Trophoblast cell (in vitro differentiated cells and primary cell): ENCODE results near the gene IRF7.

ENCODE experiments used
- DNase-seq, 2 donors: peaks; one replicate each; pipeline ENCODE4 v3.0.0-alpha.2; 2016
- H2AFZ ChIP-seq: 2 replicates; pipeline ENCODE4 v1.6.1; 2013; ENCODE audit warnings: low read length, moderate library complexity, mild to moderate bottlenecking; ENCODE audit not compliant: insufficient read depth, poor library complexity
- H2AK5ac ChIP-seq: 2 replicates; pipeline ENCODE4 v1.6.1; 2013; ENCODE audit warnings: mild to moderate bottlenecking, low read length
- H2BK120ac ChIP-seq: 2 replicates; pipeline ENCODE4 v1.6.1; 2013; ENCODE audit warnings: low read length, mild to moderate bottlenecking, moderate library complexity; ENCODE audit not compliant: insufficient read depth, poor library complexity
- H2BK12ac ChIP-seq: 2 replicates; pipeline ENCODE4 v1.6.1; 2013; ENCODE audit warnings: mild to moderate bottlenecking, low read length, moderate library complexity
- H2BK5ac ChIP-seq: 2 replicates; pipeline ENCODE4 v1.6.1; 2013; ENCODE audit warnings: low read length, low read depth, moderate library complexity, mild to moderate bottlenecking; ENCODE audit not compliant: poor library complexity
- H3K14ac ChIP-seq: 2 replicates; pipeline ENCODE4 v1.6.1; 2013; ENCODE audit warnings: mild to moderate bottlenecking, low read length
- H3K18ac ChIP-seq: 2 replicates; pipeline ENCODE4 v1.6.1; 2013; ENCODE audit warnings: mild to moderate bottlenecking, low read length
- H3K23ac ChIP-seq: 2 replicates; pipeline ENCODE4 v1.6.1; 2013; ENCODE audit warnings: low read length
- H3K27ac ChIP-seq: 2 replicates; pipeline ENCODE4 v1.5.1; 2013; ENCODE audit warnings: low read depth, mild to moderate bottlenecking, inconsistent platforms, low read length, moderate library complexity
- H3K27me3 ChIP-seq: 2 replicates; pipeline ENCODE4 v1.6.1; 2013; ENCODE audit warnings: inconsistent platforms, mild to moderate bottlenecking, low read length, moderate library complexity; ENCODE audit not compliant: insufficient read depth
- H3K36me3 ChIP-seq, 2 experiments: 1 replicate in 1 of 2; 2 replicates in 1 of 2; pipeline ENCODE4 v1.6.1; 2013; ENCODE audit warnings: low read length in 2 of 2, mild to moderate bottlenecking in 2 of 2, moderate library complexity in 1 of 2; ENCODE audit not compliant: insufficient read depth in 2 of 2, control insufficient read depth in 1 of 2
- H3K4ac ChIP-seq: 2 replicates; pipeline ENCODE4 v1.6.1; 2013; ENCODE audit warnings: low read depth, mild to moderate bottlenecking, low read length, moderate library complexity
- H3K4me1 ChIP-seq, 2 experiments: 1 replicate in 1 of 2; 2 replicates in 1 of 2; pipeline ENCODE4 v1.6.1; 2013; ENCODE audit warnings: low read length in 2 of 2, mild to moderate bottlenecking in 2 of 2, moderate library complexity in 1 of 2; ENCODE audit not compliant: insufficient read depth in 2 of 2, control insufficient read depth in 1 of 2
- H3K4me2 ChIP-seq: 2 replicates; pipeline ENCODE4 v1.6.1; 2013; ENCODE audit warnings: inconsistent platforms, mild to moderate bottlenecking, low read length, moderate library complexity
- H3K4me3 ChIP-seq: 2 replicates; pipeline ENCODE4 v1.5.1; 2013; ENCODE audit warnings: mild to moderate bottlenecking, low read depth, low read length, inconsistent platforms
- H3K79me1 ChIP-seq: one replicate; pipeline ENCODE4 v1.6.1; 2013; ENCODE audit warnings: low read length
- H3K79me2 ChIP-seq: 2 replicates; pipeline ENCODE4 v1.6.1; 2013; ENCODE audit warnings: low read length, mild to moderate bottlenecking; ENCODE audit not compliant: control insufficient read depth, insufficient read depth, poor library complexity
- H3K9ac ChIP-seq: 2 replicates; pipeline ENCODE4 v1.6.1; 2013; ENCODE audit warnings: mild to moderate bottlenecking, low read length
- H3K9me3 ChIP-seq: 2 replicates; pipeline ENCODE4 v1.6.1; 2013; ENCODE audit warnings: low read depth, mild to moderate bottlenecking, control low read depth, inconsistent platforms, low read length; ENCODE audit not compliant: insufficient read depth
- H4K12ac ChIP-seq: 2 replicates; pipeline ENCODE4 v1.6.1; 2013; ENCODE audit warnings: low read depth, mild to moderate bottlenecking, low read length, moderate library complexity
- H4K8ac ChIP-seq: 2 replicates; pipeline ENCODE4 v1.6.1; 2013; ENCODE audit warnings: low read depth, mild to moderate bottlenecking, low read length, moderate library complexity
- H4K91ac ChIP-seq: one replicate; pipeline ENCODE4 v1.6.1; 2013; ENCODE audit warnings: low read depth, mild to moderate bottlenecking, low read length, moderate library complexity
- WGBS: extraction: QIAGEN DNeasy Blood & Tissue Kit; methylation state at CpG from one replicate; pipeline ENCODE4 v1.1.7; 2013; ENCODE audit warnings: missing lambda C conversion rate; ENCODE audit not compliant: insufficient read length, insufficient coverage; ENCODE audit errors: extremely low coverage; 5-methylcytosine and 5-hydroxymethylcytosine counted together

The IRF7 gene

DNA sequence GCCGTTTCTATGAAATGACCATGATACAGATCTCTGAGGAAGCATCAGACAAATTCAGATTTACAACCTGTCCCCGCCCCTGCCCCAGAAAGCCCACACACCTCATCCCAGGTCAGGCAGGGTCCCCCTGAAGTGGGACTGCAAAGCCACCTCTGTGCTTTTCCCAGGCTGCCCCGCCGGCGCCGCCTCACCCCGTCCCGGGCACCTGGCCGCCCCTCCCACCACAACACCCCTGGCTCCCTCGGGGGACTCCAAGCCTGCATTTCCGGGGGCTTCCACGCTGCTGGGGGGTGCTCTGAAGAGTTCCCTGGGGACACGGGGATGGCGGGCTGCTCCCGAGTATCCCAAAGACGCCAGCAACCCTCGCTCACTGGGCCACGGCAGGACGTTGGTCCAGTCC, 44.5 kb upstream of the IRF7 start:
- Histone ChIP-seq H3K9me3 (no peaks in the 10 kb centered on the region), H3K14ac (no peak overlapping the region), H3K4me3 (no peak overlapping the region), H3K79me2 (no peaks in the 10 kb centered on the region), H3K4me1 (no peaks in the 10 kb centered on the region), H2AFZ (no peak overlapping the region), H4K91ac (no peak overlapping the region), H4K8ac (no peak overlapping the region), H3K27me3 (no peaks in the 10 kb centered on the region), H3K27ac (no peak overlapping the region), H3K4me2 (no peak overlapping the region), H2AK5ac (no peak overlapping the region), H3K23ac (no peak overlapping the region), H4K12ac (no peak overlapping the region), H2BK5ac (no peak overlapping the region), H3K9ac (no peak overlapping the region), H3K79me1 (no peaks in the 10 kb centered on the region), H3K18ac (no peak overlapping the region), H2BK120ac (no peak overlapping the region), H3K36me3 (peaks cover 45% of the 10 kb centered on the region in 2 experiments), H3K4ac (no peak overlapping the region), H2BK12ac (no peak overlapping the region)
- no CpG with 5 or more reads among the region's 19 CpGs for WGBS
- no peak for DNase-seq

DNA sequence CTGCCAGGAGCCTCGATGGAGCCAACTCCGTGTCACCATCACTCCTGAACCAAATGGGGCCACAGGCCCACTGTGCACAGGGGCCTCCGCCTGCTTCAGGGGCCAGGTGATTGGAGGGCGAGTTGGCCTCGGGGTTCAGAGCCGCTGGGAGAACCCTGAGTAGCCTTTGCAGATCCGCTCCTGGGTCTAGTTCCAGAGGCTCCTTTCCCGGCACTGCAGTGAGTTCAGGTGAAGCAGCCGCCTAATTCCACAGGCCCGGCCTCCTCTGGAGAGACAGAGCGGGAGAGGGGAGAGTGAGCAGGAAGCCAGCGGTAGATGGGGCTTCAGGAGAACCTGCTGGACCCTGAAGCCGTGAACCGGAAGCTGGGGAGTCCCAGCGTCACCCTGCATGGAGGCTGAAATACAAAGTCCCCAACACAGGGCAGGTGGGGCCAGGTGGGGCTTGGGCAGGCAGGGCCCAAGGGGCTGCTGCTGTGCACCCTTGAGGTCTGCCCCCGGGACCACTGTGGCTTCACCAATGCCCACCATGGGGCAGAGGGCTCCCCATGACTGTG, 43.9 kb upstream of the IRF7 start:
- WGBS, result no CpG with 5 or more reads among the region's 16 CpGs
- H3K23ac ChIP-seq, result no peak overlapping the region
- H2BK12ac ChIP-seq, result no peak overlapping the region
- peaks cover 44 to 49% of the 10 kb centered on the region in 2 experiments for H3K36me3 ChIP-seq
- no peak for DNase-seq
- no peak overlapping the region for H2BK5ac ChIP-seq
- no peak overlapping the region for H4K91ac ChIP-seq
- no peak overlapping the region for H3K9ac ChIP-seq
- H2BK120ac ChIP-seq, result no peak overlapping the region
- H3K4me2 ChIP-seq, result no peak overlapping the region
- no peak overlapping the region for H3K14ac ChIP-seq
- no peak overlapping the region for H2AFZ ChIP-seq
- no peak overlapping the region for H4K12ac ChIP-seq
- no peak overlapping the region for H3K4me3 ChIP-seq
- H3K27me3 ChIP-seq, result no peaks in the 10 kb centered on the region
- H3K79me1 ChIP-seq, result no peaks in the 10 kb centered on the region
- H2AK5ac ChIP-seq, result no peak overlapping the region
- H3K27ac ChIP-seq, result no peak overlapping the region
- H3K9me3 ChIP-seq, result no peaks in the 10 kb centered on the region
- H4K8ac ChIP-seq, result no peak overlapping the region
- H3K79me2 ChIP-seq, result no peaks in the 10 kb centered on the region
- no peak overlapping the region for H3K18ac ChIP-seq
- no peaks in the 10 kb centered on the region for H3K4me1 ChIP-seq
- H3K4ac ChIP-seq, result no peak overlapping the region

DNA sequence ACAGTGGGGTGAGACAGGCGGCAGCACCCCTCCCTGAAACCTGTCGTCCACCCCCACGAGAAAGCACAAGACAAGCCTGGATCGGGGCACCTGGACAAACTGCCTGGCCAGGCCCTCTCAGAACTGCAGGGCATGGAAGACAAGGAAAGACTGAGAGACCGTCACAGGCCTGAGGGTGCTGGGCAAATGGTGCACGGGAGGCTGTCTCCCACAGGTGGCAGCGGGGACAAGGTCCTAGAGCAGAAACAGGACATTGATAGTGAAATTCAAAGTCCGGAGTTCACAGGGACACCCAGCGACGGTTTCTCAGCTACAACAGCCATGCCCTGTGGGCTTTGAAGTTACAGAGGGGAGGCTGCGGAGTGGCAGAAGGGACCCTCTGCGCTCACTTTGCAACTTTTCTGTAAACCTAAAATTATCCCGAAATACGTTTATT, 42.0 kb upstream of the IRF7 start:
- no peak overlapping the region for H2AK5ac ChIP-seq
- no peak overlapping the region for H2BK5ac ChIP-seq
- DNase-seq, result no peak
- no peak overlapping the region for H3K4ac ChIP-seq
- no peak overlapping the region for H4K8ac ChIP-seq
- H3K9ac ChIP-seq, result no peak overlapping the region
- H2AFZ ChIP-seq, result no peak overlapping the region
- H3K4me1 ChIP-seq, result no peaks in the 10 kb centered on the region
- no peaks in the 10 kb centered on the region for H3K27me3 ChIP-seq
- no peak overlapping the region for H3K4me3 ChIP-seq
- WGBS, result 100% methylated on average over 2 of the region's 14 CpGs
- no peak overlapping the region for H3K4me2 ChIP-seq
- H3K14ac ChIP-seq, result no peak overlapping the region
- H2BK12ac ChIP-seq, result no peak overlapping the region
- H3K9me3 ChIP-seq, result peaks cover 1% of the 10 kb centered on the region
- no peak overlapping the region for H3K23ac ChIP-seq
- H3K36me3 ChIP-seq, result peaks cover 43 to 45% of the 10 kb centered on the region in 2 experiments
- H2BK120ac ChIP-seq, result no peak overlapping the region
- H3K27ac ChIP-seq, result no peak overlapping the region
- H3K79me1 ChIP-seq, result no peaks in the 10 kb centered on the region
- H4K12ac ChIP-seq, result no peak overlapping the region
- H3K18ac ChIP-seq, result no peak overlapping the region
- H4K91ac ChIP-seq, result no peak overlapping the region
- H3K79me2 ChIP-seq, result no peaks in the 10 kb centered on the region

DNA sequence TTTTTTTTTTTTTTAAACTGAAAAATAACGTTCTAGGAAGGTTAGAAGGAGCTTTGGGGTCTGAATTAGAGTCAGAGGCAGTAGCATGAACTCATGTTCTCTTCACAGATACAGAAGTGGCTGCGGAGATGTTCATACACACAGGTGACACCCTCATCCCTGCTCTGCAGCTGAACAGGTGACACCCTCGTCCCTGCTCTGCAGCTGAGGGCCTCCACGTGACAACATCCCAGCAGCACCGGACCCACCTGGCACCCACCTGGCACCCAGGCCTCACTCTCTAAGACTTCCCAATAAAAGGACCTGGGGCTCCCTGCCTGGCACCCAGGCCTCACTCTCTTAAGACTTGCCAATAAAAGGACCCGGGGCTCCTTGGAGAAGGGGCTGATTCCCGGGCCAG, 41.1 kb upstream of the IRF7 start:
- WGBS, result no CpG with 5 or more reads among the region's 7 CpGs
- no peak overlapping the region for H3K14ac ChIP-seq
- H3K23ac ChIP-seq, result no peak overlapping the region
- H3K4ac ChIP-seq, result no peak overlapping the region
- no peak overlapping the region for H2AK5ac ChIP-seq
- no peak overlapping the region for H2BK120ac ChIP-seq
- no peak overlapping the region for H4K91ac ChIP-seq
- no peaks in the 10 kb centered on the region for H3K79me1 ChIP-seq
- H2AFZ ChIP-seq, result no peak overlapping the region
- H3K36me3 ChIP-seq, result peaks cover 36 to 40% of the 10 kb centered on the region in 2 experiments
- H3K27ac ChIP-seq, result no peak overlapping the region
- H4K8ac ChIP-seq, result no peak overlapping the region
- H3K4me1 ChIP-seq, result no peaks in the 10 kb centered on the region
- no peak overlapping the region for H3K4me2 ChIP-seq
- H3K9ac ChIP-seq, result no peak overlapping the region
- no peaks in the 10 kb centered on the region for H3K27me3 ChIP-seq
- no peak overlapping the region for H2BK5ac ChIP-seq
- peaks cover 1% of the 10 kb centered on the region for H3K9me3 ChIP-seq
- H3K18ac ChIP-seq, result no peak overlapping the region
- no peak overlapping the region for H3K4me3 ChIP-seq
- H4K12ac ChIP-seq, result no peak overlapping the region
- H2BK12ac ChIP-seq, result no peak overlapping the region
- no peak for DNase-seq
- no peaks in the 10 kb centered on the region for H3K79me2 ChIP-seq
